ENCODE data around the gene MTHFD2L.

MTHFD2L gene

DNA sequence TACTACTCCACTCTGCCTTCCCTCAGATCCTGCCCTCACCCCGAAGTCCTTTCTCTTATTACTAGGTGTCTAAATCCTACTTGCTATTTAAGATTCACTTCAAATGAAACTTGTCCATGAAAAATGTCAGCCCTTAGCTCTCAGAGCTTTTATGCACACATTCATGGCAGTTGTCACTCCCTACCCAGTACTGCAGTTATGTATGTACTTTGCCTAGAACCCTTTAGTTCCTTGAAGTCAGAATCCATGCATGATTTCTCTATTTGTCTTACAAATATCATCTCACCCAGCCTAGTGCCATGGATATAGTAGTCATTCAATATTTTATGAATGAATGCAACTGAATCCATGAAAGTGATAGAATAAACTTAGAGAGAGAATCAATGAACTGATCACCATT, 147.1 kb downstream of the MTHFD2L start:
- DNase-seq (ENCODE audit: low read depth in 2 of 2), result no peak

DNA sequence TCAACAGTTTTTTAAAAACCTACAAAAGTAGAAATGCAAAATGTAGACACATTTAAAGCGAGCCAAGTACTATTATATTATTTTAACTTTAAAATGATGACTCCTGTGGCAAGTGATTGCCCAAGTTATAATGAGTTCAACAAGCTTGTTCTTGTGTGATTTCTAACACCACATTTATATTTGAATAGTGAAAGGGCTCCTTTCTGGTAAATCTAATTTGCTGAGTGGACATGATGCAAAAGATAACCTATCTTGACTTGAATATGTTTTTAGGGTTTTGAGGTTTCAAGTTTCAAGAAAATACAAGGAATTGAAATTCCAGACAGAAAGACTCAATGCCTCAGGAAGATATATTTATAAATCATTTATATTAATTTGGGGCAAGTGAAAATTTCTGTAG, 149.3 kb downstream of the MTHFD2L start:
- no peak for DNase-seq (ENCODE audit: low read depth in 2 of 2)

- DNase-seq (ENCODE audit: low read depth in 2 of 2), result no peak
Observed at GRCh38 chr4:74308215-74308614, 150.3 kb downstream of the MTHFD2L start, which contains the start of gene EPGN. Gene EPGN (plus strand): TSS chr4:74308470. CDS start chr4:74308534, 64 bp downstream.

GRCh38 chr4:74309223-74309622, 151.3 kb downstream of the MTHFD2L start:
- no peak for DNase-seq (ENCODE audit: low read depth in 2 of 2)

- no peak for DNase-seq (ENCODE audit: low read depth in 2 of 2)
Observed at GRCh38 chr4:74311696-74312313, 153.9 kb downstream of the MTHFD2L start.

DNA sequence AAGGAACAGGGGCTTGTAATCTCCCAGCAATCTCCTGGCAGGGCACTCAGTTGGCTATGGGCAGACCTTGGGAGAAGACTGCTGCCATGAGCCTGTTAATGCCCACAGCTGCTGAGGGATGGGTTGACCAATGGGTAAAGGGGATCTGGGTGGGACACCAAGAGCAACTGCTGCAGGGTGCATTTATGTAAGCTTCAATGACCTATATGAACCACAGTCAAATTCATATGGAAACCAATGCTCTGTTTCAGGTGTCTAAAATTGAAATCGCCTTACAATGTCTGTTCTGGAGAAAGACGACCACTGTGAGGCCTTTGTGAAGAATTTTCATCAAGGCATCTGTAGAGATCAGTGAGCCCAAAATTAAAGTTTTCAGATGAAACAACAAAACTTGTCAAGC, 156.4 kb downstream of the MTHFD2L start:
- no peak for DNase-seq (ENCODE audit: low read depth in 2 of 2)

GRCh38 chr4:74314944-74315343, 157.0 kb downstream of the MTHFD2L start:
- DNase-seq (ENCODE audit: low read depth in 2 of 2), result no peak

DNA sequence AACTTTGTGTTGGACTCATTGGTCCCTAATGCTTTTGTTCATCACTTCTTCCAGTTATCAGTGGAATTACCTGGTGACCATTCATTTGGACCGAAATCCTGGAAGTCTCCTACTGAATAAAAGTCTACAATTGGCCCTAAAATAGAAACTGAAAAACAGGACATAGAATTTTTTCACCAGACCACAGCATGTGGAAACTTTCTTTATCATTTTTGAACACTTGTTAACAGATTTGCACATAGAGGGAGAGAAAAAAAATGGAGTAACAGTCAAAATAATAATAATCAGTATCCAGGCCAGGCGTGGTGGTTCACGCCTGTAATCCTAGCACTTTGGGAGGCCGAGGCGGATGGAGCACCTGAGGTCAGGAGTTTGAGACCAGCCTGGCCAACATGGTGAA, 157.5 kb downstream of the MTHFD2L start:
- DNase-seq (ENCODE audit: low read depth in 2 of 2), result no peak

GRCh38 chr4:74316397-74316796, 158.5 kb downstream of the MTHFD2L start:
- DNase-seq (ENCODE audit: low read depth in 2 of 2), result no peak

DNA sequence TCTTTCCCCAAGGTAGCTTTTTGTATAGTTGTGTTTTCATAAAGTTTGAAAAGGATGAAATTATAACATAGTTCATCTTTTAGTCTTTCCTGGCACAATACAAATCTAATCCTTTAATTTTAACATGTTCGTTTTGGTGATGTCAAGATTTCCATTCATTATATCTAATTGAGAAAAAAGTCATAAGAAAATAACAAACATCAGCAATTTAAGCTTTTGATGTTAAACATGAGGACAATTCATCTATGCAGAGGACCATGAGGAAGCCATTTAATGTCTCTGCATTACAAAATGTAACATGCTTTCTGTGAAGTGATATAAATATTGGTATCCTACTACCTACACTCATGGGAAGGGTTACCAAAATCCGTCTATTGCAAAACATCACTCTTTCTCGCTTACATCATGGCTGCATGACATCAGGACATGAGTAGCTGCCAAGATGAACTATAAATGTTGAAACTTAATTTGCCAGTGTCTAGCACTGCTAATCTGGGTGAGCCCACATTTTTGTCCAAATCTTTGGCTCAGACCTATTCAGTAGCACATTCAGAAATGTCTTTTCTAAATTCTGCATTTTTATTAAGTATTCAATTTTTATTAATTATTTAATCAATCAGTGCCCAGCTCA, 159.8 kb downstream of the MTHFD2L start:
- no peak for DNase-seq (ENCODE audit: low read depth in 2 of 2)

- DNase-seq (ENCODE audit: low read depth in 2 of 2), result no peak
Observed at GRCh38 chr4:74318276-74318675, 160.4 kb downstream of the MTHFD2L start.

DNA sequence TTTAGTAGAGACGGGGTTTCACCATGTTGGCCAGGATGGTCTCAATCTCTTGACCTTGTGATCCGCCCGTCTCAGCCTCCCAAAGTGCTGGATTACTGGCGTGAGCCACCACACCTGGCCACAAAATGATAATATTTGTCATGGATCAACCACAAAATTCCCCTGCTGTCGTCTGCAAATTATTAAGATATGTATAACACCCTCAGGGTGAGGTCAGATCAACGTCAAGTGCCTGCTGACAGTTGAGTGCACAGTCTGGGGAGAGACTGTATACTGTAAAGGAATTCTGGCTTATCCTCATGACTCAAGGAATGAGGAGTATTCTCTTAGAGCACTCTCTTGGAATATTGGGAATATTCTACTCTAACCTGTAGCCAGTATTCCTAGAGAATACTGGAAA, 161.6 kb downstream of the MTHFD2L start:
- DNase-seq (ENCODE audit: low read depth in 2 of 2), result no peak

- DNase-seq (ENCODE audit: low read depth in 2 of 2), result no peak
Observed at GRCh38 chr4:74320559-74321118, 162.7 kb downstream of the MTHFD2L start.

GRCh38 chr4:74322301-74322700, 164.4 kb downstream of the MTHFD2L start:
- no peak for DNase-seq (ENCODE audit: low read depth in 2 of 2)

DNA sequence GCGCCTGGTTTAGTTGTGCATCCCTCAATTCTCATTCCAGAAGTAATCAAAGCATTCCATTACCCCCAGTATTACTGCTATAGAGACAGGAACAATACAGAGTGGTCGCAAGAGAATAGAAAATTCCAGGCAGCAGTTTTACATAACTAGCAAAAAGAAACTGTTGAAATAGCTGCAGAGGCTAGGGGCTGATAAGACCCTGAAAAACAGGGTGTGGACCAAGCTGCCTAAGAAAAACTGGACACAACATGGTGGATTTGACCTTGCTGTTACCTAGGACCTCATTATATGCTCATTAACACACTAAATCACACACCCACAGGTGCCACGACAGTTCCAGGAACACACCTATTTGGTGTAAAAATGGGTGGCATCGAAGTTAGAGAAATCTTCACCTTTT, 165.7 kb downstream of the MTHFD2L start:
- no peak for DNase-seq (ENCODE audit: low read depth in 2 of 2)

DNA sequence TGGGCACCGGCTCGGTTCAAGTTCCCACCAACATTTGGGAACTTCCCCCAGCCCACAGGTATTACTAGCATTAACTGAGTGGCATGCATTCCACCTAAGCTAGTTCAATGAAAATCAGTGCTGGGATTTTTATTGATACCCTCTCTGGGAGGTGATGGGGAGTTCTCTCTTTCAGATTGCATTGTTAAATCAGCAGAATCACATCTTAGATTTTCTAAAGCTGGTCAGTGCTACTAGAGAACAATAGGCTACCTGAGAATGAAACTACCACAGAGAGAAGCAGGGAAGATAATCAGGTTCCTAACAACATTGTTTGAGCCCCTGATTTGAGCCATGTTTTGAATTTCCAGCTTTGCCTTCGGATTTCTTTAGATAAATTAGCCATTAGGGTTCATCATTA, 166.3 kb downstream of the MTHFD2L start:
- DNase-seq (ENCODE audit: low read depth in 2 of 2), result no peak

- no peak for DNase-seq (ENCODE audit: low read depth in 2 of 2)
Observed at GRCh38 chr4:74325886-74326285, 168.0 kb downstream of the MTHFD2L start.

- DNase-seq (ENCODE audit: low read depth in 2 of 2), result no peak
Observed at GRCh38 chr4:74327762-74328161, 169.8 kb downstream of the MTHFD2L start.

GRCh38 chr4:74328501-74328900, 170.6 kb downstream of the MTHFD2L start:
- no peak for DNase-seq (ENCODE audit: low read depth in 2 of 2)

DNA sequence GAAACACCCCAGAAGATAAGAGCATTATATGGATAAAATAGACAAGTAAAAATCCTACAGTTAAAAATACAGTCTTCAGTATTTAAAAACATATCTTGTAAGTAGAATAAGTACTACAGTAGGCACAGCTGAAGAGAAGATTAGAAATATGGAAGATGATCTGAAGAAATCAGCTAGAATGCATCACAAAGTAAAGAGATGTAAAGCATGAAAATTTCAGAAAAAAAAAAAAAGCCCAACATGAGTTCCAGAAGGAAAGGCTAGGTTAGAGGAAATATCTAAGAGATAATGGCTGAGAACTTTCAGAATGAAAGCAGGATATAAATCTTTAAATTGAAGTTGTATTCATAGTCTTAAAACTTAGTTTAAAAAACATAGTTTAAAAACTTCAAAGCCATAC, 171.4 kb downstream of the MTHFD2L start:
- no peak for DNase-seq (ENCODE audit: low read depth in 2 of 2)

DNA sequence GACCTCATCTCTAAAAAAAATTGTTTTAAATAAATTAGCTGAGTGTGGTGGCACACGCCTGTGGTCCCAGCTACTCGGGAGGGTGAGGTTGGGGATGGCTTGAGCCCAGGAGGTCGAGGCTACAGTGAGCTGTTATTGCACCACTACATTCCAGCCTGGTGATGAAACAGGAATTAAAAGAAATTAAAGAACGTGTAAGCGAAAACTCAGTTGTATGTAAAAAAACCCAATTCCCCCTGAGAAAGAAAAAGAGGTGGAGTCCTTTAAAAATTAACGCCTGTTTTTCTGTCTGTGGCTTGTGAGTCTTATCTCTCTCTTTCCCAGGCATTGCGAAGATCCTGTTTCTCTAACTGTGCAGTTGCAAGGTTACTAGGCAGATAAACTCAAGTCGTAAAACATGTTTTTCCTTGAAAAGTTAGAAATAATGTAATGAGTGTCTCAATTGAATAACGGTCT, 172.4 kb downstream of the MTHFD2L start:
- DNase-seq (ENCODE audit: low read depth in 2 of 2), result no peak

DNA sequence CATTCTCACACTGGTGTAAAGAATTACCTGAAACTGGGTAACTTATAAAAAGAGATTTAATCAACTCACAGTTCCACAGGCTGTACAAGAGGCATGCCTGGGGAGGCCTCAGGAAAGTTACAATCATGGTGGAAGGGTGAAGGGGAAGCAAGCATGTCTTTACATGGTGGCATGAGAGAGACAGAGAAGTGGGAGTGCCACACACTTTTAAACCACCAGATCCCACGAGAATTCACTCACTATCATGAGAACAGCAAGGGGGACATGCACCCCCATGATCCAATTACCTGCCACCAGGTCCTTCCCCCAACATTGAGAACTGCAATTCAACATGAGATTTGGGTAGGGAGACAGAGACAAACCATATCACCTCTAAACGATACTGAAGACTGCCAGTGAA, 173.3 kb downstream of the MTHFD2L start:
- no peak for DNase-seq (ENCODE audit: low read depth in 2 of 2)

DNA sequence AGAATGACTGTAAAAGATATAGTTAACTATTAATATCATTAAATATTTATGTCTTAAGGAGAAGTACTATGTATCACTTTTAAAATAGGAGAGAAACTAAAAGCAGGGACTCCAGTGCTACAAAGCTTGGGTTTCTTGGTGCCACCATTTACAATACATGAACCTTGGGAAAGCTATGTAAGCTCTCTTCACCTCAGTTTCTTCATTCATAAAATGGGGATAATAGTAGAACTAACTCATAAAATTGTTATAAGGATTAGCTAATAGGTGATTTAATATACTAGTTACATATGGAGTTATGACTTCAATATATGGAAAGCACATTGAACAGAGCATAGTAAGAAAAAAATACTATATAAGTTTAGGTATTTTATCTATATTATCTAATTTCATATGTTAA, 174.0 kb downstream of the MTHFD2L start:
- no peak for DNase-seq (ENCODE audit: low read depth in 2 of 2)
